D721Med (cell line): ENCODE measurements around the gene TGFBR2.

Source experiments
- DNase-seq: peaks from one replicate; pipeline ENCODE4 v3.0.0; 2011; ENCODE audit warnings: low spot score; ENCODE audit not compliant: insufficient read length
- FAIRE-seq: peaks from 2 replicates; lab custom pipeline; 2011; peaks lifted over from hg19 to GRCh38; lab: Jason Lieb, UNC
- TF ChIP-seq, protein P1 (sequence below): IDR thresholded peaks from 2 replicates; pipeline ENCODE4 v1.5.1; 2012; ENCODE audit warnings: mild to moderate bottlenecking, control low read depth; ENCODE audit not compliant: insufficient read depth; ENCODE audit errors: missing control alignments

TGFBR2 gene

DNA sequence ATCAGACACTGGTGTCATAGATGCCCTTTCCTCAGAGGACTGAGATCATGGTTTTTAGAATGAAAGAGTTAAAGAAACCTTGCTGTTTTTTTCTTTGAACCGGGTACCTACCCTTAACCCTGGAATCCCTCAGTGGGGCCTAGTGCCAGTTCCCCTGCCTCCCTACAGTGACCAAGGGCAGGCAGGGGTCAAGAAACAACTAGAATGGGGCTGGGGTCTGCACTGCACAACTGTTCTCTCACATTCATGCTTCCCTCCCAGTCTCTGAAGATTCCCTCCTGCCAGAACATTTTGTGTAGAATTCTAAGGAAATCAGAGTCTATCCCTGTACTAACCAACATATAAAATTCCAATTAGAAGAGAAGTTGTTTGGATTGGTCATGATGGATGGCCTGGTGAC is 47.9 kb downstream of the TGFBR2 start:
- FAIRE-seq, result no peak
- TF ChIP-seq, protein P1, sequence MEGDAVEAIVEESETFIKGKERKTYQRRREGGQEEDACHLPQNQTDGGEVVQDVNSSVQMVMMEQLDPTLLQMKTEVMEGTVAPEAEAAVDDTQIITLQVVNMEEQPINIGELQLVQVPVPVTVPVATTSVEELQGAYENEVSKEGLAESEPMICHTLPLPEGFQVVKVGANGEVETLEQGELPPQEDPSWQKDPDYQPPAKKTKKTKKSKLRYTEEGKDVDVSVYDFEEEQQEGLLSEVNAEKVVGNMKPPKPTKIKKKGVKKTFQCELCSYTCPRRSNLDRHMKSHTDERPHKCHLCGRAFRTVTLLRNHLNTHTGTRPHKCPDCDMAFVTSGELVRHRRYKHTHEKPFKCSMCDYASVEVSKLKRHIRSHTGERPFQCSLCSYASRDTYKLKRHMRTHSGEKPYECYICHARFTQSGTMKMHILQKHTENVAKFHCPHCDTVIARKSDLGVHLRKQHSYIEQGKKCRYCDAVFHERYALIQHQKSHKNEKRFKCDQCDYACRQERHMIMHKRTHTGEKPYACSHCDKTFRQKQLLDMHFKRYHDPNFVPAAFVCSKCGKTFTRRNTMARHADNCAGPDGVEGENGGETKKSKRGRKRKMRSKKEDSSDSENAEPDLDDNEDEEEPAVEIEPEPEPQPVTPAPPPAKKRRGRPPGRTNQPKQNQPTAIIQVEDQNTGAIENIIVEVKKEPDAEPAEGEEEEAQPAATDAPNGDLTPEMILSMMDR, result no peak

DNA sequence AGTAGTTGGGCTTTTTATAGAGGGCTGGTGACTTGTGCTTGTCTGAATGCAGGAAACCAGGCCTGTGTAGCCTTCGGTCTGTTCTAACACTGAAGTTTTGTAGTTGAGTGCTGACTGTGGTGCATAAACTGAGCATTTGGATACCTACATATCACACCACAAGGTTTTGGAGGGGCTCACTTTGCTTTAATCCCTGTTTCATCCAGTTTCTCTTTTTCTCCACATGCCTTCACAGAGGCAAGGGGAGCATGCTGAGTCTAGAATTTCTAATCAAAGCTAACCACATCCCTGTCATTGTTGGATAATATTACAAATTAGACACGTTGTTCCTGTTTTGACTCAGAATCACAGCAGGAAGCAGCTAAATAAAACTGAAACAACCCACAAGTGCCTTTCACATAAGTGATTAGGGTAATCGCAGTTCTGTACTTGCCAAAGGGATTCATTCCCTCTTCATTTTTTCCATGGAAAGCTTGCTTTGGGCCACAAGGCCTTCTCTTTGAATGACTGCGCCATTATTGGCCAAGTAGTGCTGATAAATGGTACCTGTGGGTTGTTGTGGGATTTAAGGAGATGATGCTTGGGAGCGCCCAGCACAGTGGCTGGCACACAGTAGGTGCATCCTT is 48.9 kb downstream of the TGFBR2 start:
- TF ChIP-seq, protein P1, result no peak
- no peak for FAIRE-seq
- no peak for DNase-seq

More for the DNA sequence above, 47.9 kb downstream of the TGFBR2 start:
- DNase-seq, result no peak

DNA sequence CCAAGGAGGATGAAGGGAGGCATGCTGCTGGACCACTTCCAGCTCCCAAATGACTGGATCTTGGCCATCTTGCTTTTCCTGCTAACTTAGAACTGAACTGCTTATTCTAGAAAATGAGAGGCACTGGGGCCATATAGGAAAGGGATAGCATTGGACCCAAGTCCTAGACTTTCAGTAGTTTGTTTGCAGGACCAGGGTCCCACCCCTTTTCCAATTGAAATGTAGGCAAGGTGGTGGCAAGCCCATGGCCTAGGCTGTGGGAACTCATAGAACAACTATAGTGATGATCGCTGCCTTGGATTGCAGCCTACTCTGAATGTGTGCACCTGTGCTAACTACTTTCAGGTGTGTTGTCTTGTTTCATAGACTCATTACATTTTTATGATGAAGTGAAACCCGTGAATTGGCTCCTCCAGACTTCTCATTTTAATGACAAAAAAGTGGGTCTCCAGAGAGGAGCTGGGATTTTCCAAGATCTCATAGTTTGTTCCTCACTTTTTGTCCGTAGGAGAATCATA is 50.3 kb downstream of the TGFBR2 start:
- TF ChIP-seq, protein P1, result no peak
- FAIRE-seq (no peak), DNase-seq (no peak)

DNA sequence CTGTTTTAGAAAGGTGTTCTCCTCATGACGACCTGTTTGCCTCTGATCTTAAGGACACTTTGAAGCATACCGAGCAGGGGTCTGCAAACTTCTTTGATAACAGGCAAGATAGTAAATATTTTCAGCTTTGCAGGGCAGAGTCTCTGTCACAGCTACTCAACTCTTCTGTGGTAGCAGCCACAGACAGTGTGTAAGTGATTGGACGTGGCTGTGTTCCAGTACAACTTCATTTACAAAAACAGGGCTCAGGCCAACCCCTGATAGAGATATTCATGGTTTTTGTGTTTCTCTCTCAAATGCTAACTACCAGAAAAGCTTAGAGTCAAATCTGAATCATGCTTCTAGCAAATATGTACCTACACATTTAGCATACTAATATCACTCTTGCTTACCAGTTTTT is 51.5 kb downstream of the TGFBR2 start:
- no peak for FAIRE-seq
- DNase-seq, result no peak
- TF ChIP-seq, protein P1, result no peak

DNA sequence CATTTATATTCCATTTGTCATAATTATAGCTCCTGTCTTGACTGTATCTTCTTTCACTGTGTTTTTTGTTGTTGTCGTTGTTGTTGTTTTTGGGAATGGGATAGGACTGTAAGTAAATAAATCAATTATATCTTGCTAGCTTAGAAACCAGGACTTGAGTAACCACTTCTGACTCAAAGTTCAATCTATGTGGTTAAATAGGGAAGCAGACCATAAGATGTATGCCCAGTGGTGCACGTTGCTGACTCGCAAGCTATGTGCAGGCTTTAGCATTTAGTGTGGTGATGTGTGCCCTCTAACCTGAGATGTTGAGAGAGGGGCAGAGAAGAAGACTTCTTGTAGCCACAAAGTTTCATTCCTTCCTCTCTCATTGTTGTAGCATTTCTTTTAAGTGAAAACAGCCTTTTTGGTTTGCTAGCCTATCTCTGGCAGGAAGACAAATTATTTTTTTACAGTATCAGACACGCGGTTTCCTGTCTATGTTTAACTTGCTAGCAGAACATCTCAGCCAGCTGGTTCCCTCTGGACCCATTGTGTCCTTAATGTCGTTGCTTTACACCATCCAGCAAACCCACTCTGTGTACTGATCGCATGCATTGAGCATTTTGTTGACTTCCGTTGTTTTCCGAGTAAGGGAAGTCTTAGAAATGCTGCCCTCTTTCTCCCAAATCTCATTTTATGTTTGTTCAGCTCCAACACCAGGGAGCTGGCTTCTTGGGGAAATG is 52.1 kb downstream of the TGFBR2 start:
- no peak for FAIRE-seq
- TF ChIP-seq, protein P1, result no peak

DNA sequence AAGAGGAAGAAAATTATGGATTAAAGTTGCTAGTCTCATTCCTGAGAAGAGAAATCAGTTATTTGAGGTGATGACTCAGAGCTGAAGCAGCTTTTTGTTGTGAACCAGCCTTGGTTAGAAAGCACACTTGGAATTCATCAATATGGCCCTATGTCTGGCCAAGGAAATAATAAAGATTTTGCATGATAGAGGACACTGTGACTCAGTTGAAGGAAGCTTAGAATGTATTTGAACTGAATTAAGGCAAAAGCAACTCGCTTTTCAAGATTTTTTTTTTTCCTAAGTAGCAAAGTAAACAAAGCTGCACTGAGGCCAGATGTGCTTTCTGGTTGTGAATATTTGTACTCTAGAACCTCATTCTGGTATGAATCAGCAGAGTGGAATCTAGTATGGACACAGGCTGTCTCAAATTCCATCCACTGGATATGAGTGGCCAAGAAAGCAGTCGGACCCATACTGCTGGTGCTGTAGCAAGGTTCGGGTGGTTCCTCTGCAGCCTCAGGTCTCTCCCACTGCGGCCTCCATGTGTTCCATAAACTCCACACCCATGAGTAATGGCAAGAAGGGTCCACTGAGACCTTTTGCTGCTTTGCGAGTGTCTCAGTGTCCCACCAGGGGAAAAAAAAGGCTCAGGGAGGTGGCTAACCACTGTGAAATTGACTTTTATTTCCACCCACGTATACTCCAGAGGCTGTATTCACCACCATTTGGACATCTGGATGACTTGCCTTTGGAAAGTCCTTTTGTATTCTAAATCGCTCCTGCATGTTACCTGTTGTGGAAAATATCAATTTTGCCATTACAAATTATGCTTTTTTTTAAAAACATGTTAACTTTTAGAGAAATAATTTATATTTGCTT is 53.1 kb downstream of the TGFBR2 start:
- no peak for DNase-seq
- TF ChIP-seq, protein P1, result no peak
- no peak for FAIRE-seq

More for the DNA sequence above, 52.1 kb downstream of the TGFBR2 start:
- DNase-seq, result no peak
